HEK293 (cell line): ENCODE measurements around the gene TTN.

ENCODE experiments used
- ZBTB48 ChIP-seq: fragments of 450-650 bp; formaldehyde crosslinking; IDR thresholded peaks from 2 replicates; pipeline ENCODE4 v1.5.1; 2016; ENCODE audit warnings: missing biosample characterization, missing genetic modification characterization
- ZNF394 ChIP-seq: fragments of 450-650 bp; formaldehyde crosslinking; IDR thresholded peaks from 2 replicates; pipeline ENCODE4 v1.5.1; 2016; ENCODE audit warnings: missing biosample characterization, missing genetic modification characterization, mild to moderate bottlenecking, moderate library complexity, borderline replicate concordance
- ZNF48 ChIP-seq: fragments of 450-650 bp; formaldehyde crosslinking; IDR thresholded peaks from 2 replicates; pipeline ENCODE4 v1.5.1; 2016; ENCODE audit warnings: missing biosample characterization, missing genetic modification characterization
- ZNF549 ChIP-seq: fragments of 450-650 bp; IDR thresholded peaks from 2 replicates; pipeline ENCODE4 v1.5.1; 2018; ENCODE audit warnings: missing biosample characterization, missing genetic modification characterization, mild to moderate bottlenecking, inconsistent platforms, moderate library complexity
- ZNF629 ChIP-seq: fragments of 450-650 bp; formaldehyde crosslinking; IDR thresholded peaks from 2 replicates; pipeline ENCODE4 v1.5.1; 2017; ENCODE audit warnings: missing biosample characterization, missing genetic modification characterization
- ZNF660 ChIP-seq: fragments of 450-650 bp; IDR thresholded peaks from 2 replicates; pipeline ENCODE4 v1.5.1; 2018; ENCODE audit warnings: missing biosample characterization, mild to moderate bottlenecking, missing genetic modification characterization
- TF ChIP-seq, protein P1 (sequence below): fragments of 450-650 bp; formaldehyde crosslinking; IDR thresholded peaks from 2 replicates; pipeline ENCODE4 v1.5.1; 2016; ENCODE audit warnings: missing biosample characterization, missing genetic modification characterization
- TF ChIP-seq, protein P2 (sequence below): sonication (generic); formaldehyde crosslinking; IDR thresholded peaks from 2 replicates; pipeline ENCODE4 v1.8.1; 2022; ENCODE audit warnings: mild to moderate bottlenecking, moderate library complexity, missing genetic modification reagents

- TF ChIP-seq ZBTB48 (tag by site-specific recombination) (no peak), ZNF549 (tag by site-specific recombination) (no peak), ZNF394 (no peak), ZNF629 (tag by site-specific recombination) (no peak), ZNF660 (tag by site-specific recombination) (no peak), ZNF48 (tag by site-specific recombination) (no peak)
- TF ChIP-seq, protein P1, sequence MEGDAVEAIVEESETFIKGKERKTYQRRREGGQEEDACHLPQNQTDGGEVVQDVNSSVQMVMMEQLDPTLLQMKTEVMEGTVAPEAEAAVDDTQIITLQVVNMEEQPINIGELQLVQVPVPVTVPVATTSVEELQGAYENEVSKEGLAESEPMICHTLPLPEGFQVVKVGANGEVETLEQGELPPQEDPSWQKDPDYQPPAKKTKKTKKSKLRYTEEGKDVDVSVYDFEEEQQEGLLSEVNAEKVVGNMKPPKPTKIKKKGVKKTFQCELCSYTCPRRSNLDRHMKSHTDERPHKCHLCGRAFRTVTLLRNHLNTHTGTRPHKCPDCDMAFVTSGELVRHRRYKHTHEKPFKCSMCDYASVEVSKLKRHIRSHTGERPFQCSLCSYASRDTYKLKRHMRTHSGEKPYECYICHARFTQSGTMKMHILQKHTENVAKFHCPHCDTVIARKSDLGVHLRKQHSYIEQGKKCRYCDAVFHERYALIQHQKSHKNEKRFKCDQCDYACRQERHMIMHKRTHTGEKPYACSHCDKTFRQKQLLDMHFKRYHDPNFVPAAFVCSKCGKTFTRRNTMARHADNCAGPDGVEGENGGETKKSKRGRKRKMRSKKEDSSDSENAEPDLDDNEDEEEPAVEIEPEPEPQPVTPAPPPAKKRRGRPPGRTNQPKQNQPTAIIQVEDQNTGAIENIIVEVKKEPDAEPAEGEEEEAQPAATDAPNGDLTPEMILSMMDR (tag by site-specific recombination): no peak
- TF ChIP-seq, protein P2, sequence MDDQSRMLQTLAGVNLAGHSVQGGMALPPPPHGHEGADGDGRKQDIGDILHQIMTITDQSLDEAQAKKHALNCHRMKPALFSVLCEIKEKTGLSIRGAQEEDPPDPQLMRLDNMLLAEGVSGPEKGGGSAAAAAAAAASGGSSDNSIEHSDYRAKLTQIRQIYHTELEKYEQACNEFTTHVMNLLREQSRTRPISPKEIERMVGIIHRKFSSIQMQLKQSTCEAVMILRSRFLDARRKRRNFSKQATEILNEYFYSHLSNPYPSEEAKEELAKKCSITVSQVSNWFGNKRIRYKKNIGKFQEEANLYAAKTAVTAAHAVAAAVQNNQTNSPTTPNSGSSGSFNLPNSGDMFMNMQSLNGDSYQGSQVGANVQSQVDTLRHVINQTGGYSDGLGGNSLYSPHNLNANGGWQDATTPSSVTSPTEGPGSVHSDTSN (CRISPR knock-in tag): no peak
These were observed 176.6 kb downstream of the TTN start for GRCh38 chr2:178630581-178630980.
